Activated effector memory CD4-positive, alpha-beta T cell treated with Interleukin-2 at 50 U/mL for 16 hours (primary cell): ENCODE results near the gene POLRMT.
A peak's percentile ranks its signal among the peaks of the same experiment; 100 is the strongest.

Experiments
- DNase-seq: peaks from one replicate; pipeline ENCODE4 v3.0.0-alpha.2; 2020

Gene POLRMT

DNA sequence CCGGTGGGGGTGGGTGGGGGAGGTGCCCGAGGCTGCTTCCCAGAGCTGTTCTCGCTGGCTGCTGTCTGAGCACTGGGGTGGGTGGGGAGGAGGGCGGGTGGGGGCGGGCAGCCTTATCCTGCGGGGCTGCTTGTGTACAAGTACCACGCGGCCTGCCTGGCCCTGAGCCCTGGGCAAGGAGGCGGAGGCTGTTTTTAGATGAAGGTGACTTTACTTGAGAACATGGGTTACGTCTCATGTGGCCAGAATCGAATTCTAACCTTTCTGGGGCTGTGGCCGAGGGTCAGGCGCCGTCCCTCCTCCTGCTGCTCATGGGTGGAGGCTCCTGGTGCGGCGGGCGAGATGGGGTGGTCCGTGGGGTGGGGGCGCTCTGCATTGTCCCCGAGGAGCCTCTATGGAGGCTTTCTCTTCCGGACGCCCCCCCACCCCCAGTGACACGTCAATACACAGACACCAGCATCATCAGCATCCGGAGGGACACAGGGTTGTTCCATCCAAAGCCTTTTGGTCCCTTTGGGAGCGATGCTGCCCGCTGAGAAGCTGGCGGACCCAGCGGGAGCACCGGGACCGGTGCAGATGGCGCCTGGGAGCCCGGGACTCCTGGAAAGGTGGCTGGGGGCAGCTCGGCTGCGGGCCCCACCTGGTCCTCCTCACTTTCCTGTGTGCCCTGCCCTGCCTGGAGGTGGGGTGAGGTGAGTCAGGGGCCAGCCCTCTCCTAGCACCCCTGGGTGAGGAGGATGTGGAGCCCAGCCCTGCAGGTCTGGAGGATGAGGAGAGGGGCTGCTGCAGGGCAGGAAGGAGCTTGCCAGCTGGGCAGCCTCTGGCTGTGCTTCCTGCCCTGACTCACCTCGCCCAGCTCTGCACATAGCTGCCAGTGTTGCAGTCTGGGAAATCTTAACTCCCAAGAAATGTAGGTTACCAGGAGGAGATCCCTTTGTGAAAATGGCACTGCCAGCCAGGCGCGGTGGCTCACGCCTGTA lies 57.5 kb downstream of the POLRMT start:
- no peak for DNase-seq

DNA sequence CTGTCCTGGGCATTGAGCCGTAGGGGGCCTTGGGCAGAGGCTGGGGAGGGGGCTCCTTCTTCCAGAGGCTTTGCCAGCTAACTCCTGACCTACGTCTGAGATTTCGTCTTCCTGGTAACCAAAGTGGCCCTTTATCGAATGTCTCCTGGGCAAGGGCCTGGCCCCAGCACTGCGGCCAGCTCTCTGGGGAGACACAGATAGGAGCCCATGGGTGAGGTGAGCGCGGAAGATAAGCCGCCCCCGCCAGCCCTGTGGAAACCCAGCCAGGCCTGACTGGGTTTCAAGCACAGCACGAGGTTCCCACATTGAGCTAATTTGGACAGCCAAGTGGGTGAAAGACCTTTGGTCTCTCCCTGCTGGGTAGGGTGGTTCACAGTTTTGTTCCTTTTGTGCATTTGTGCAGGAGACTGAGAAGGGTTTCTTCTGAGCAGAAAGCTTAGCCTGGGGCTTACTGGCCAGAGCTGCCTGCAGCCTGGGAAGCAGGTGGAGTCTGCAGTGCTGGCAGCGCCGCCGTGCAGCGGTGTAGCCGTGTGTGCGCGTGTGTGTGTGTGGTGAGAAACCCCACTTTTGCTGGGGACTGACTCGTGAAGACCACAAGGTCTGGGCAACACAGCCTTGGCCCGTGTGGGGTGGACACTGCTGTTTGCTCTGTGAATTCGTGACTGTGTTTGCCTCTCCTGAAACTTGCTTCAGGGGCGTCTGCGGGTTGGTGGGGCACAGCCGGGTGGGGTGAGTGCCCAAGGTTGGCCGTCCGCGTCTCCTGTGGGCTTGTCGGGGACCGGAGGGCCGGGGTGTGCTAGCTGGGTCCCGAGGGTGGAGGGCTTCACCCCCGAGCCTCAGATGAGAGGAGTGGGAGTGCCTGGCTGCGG lies 58.4 kb downstream of the POLRMT start:
- no peak for DNase-seq

DNA sequence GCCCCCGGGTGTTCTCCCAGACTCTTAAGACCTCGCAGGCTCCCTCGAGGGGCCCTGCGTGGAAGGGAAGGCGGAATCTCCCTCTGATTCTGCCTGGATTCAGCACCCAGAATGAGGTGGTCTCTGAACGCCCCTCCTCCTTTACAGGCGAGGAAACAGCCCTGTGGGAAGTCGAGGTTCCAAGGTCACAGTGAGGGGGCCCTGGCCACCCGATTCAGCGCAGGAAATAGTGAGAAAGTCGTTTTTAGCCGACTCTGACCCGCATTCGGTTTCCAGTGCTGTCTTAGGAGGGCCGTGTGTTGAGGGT lies 59.9 kb downstream of the POLRMT start:
- DNase-seq: no peak

DNA sequence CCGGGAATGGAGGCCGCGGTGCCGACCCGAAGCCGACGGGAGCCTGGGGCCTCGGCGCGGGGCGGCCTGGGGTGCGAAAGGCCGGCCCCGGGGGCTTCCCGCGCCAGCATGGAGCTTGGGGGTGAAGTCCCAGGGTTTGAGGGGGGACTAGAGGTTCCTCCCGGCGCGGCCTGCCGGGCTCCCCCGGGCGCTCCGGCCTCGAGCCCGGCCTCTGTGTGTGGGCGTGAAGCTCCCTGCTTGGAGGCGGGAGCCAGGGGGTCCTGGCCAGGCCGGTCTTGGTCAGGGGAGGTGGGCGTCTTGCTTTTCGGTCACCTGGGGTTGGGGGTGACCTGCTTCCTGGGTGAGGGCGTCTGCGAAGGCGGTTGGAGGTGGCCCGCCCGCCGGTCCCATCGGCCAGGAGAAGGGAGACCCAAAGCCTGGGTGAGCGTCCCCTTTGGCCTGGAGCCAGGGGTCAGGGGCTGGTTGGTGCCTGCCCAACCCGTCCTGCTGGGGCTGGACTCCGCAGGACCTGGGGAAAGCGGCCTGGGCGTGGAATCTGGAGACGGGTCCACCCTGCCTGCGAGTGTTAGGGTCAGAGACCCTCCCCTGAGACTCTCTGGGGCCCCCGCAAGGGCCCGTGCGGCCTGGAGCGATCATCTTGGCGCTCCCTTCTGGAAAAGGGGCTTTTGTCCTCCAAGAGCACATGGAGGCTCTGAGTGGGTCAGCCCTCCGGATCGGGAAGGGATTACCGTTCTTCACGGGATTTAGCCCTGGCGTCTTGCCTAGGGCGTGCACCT lies 60.4 kb downstream of the POLRMT start:
- DNase-seq: no peak

DNA sequence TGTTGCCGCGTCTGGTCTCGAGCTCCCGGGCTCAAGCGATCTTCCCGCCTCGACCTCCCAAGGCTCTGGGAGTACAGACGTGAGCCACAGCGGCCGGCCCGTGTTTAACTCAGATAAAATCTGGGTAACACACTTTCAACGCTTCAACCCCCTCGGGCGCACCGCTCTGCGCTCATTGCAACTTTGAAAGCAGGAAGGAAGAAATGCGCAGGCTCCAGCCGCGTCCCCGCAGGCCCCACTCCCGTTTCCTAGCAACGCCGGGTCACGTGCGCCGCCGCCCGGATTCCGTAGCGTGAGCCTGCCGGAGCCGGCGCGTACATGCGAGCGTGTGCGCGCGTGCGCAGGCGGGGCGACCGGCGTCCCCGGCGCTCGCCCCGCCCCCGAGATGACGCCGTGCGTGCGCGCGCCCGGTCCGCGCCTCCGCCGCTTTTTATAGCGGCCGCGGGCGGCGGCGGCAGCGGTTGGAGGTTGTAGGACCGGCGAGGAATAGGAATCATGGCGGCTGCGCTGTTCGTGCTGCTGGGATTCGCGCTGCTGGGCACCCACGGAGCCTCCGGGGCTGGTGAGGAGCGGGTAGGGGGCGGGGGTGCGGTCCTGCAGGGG lies 61.1 kb downstream of the POLRMT start, which contains the start of gene BSG:
Gene BSG (plus strand): TSS at position 457 of the 603 bp plus-strand sequence. CDS start 39 bp downstream, at position 496.
- DNase-seq: peak; percentile 97

DNA sequence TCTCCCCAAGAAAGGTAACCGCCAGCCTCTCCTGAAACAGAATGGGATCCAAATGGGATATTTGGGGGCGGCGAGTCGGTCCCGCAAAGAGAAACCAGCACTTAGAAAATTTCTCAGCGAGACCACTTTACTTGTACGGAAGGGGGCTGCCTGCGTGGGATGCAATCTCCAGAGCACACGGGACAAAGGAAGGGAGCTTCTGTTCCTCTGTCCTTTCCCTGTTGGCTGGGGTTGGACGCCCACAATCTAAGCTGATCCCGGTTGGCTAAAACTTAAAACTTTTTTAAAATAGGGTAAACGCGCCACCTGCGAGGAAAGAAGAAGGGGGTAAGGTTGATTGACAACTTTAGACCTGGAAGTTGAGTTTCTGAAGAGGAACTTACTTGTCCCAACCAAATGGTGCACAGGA lies 61.8 kb downstream of the POLRMT start:
- no peak for DNase-seq

DNA sequence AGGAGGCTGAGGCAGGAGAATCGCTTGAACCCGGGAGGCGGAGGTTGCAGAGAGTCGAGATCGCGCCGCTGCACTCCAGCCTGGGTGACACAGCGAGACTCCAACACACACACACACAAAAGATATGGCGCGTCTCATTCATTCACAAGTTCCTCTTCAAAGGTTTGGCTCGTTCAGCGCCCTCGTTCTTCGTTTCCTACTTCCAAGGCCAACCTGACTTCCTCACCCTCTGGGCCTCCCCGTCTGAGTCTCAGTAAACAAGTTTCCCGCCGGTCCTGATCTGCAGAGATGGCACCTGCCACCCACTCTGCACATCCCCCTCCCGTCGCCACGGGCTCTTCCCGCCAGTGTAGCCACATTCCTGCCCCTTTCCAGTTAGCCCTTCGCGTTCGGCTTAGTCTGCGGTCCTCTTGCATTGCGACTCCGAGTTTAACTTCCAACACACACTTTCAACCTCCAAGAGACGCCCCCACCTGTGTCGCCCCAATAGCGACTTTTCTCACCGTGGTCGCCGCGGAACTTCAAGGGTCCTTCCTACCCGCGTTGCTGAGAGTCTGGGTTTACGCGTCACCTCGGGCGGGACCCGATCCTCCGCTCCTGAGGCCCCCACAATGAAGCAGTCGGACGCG lies 62.3 kb downstream of the POLRMT start:
- DNase-seq: peak; percentile 40

DNA sequence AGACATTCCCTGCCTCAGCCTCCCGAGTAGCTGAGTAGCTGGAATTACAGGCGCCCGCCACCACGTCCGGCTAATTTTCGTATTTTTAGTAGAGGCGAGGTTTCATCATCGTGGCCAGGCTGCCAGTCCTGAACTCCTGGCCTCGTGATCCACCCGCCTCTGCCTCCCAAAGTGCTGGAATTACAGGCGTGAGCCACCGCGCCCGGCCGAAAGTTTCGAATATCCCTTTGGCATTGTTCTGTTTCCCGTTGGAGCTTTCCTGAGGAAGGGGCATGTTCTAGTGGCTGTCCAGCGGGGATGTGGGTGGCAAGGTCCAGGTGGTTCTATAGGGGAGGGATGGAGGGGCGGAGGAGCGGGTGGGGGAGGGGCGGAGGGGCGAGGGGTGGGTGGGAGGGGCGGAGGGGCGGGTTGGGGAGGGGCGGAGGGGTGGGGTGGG lies 63.1 kb downstream of the POLRMT start:
- DNase-seq: no peak

DNA sequence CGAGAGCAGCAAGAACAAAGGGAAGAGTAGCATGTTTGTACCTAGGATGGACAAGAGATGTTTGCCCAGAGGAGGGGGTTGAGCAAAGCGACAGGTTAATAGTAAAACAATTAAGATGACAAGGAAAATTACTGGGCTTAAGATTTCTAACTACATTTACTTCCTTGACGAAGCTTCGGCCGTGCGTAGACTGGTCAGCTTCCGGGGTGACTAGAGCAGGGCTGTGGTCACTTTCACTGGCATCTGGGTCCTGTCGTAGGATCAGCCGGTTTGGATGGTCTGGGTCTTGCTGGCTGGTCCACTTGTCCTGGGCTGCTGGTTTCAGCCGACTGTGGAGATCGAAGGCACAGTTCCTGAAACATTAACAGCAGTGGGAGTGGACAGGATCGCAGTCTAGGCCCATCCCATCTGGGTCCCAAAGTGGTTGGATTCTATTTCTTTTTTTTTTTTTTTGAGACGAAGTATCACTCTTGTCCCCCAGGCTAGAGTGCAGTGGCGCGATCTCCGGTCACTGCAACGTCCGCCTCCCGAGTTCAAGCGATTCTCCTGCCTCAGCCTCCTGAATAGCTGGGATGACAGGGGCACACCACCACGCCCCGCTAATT lies 65.9 kb downstream of the POLRMT start:
- DNase-seq: no peak
